ENCODE data around the gene SBF1.
"Not testable (repeated sequence)": the region's sequence is repeated elsewhere in the genome, so short reads cannot be mapped to it uniquely, and the experiment has no call there.

SBF1 gene

GRCh38 chr22:50425179-50425916, 49.5 kb downstream of the SBF1 start:
- no peak for DNase-seq (ENCODE audit: low spot score)

- DNase-seq (ENCODE audit: low spot score) = no peak
Measured at GRCh38 chr22:50423956-50424355, 50.9 kb downstream of the SBF1 start.

- no peak for DNase-seq (ENCODE audit: low spot score)
Measured at GRCh38 chr22:50422961-50423815, 51.6 kb downstream of the SBF1 start.

- no peak for DNase-seq (ENCODE audit: low spot score)
Measured at GRCh38 chr22:50422046-50422445, 52.8 kb downstream of the SBF1 start.

GRCh38 chr22:50420581-50420980, 54.3 kb downstream of the SBF1 start:
- DNase-seq (ENCODE audit: low spot score) = no peak

- no peak for DNase-seq (ENCODE audit: low spot score)
Measured at GRCh38 chr22:50420015-50420414, 54.8 kb downstream of the SBF1 start.

GRCh38 chr22:50419116-50419515, 55.7 kb downstream of the SBF1 start:
- no peak for DNase-seq (ENCODE audit: low spot score)

GRCh38 chr22:50418624-50419023, 56.2 kb downstream of the SBF1 start:
- DNase-seq (ENCODE audit: low spot score) = no peak

- DNase-seq (ENCODE audit: low spot score) = no peak
Measured at GRCh38 chr22:50417411-50418210, 57.2 kb downstream of the SBF1 start.

- no peak for DNase-seq (ENCODE audit: low spot score)
Measured at GRCh38 chr22:50416996-50417395, 57.8 kb downstream of the SBF1 start.

GRCh38 chr22:50415426-50415825, 59.4 kb downstream of the SBF1 start:
- no peak for DNase-seq (ENCODE audit: low spot score)

- no peak for DNase-seq (ENCODE audit: low spot score)
Measured at GRCh38 chr22:50414476-50415248, 60.2 kb downstream of the SBF1 start.

GRCh38 chr22:50408954-50409353, 65.9 kb downstream of the SBF1 start:
- not testable (repeated sequence) for DNase-seq (ENCODE audit: low spot score)

- no peak for DNase-seq (ENCODE audit: low spot score)
Measured at GRCh38 chr22:50408311-50408710, 66.5 kb downstream of the SBF1 start.

GRCh38 chr22:50406416-50407170, 68.2 kb downstream of the SBF1 start:
- no peak for DNase-seq (ENCODE audit: low spot score)

- no peak for DNase-seq (ENCODE audit: low spot score)
Measured at GRCh38 chr22:50403701-50404101, 71.1 kb downstream of the SBF1 start.

- DNase-seq (ENCODE audit: low spot score) = no peak
Measured at GRCh38 chr22:50401907-50402306, 72.9 kb downstream of the SBF1 start.

- DNase-seq (ENCODE audit: low spot score) = no peak
Measured at GRCh38 chr22:50400931-50401330, 73.9 kb downstream of the SBF1 start.

GRCh38 chr22:50400406-50400805, 74.4 kb downstream of the SBF1 start:
- DNase-seq (ENCODE audit: low spot score) = no peak

- DNase-seq (ENCODE audit: low spot score) = peak; percentile 40
Measured at GRCh38 chr22:50399751-50400331, 75.0 kb downstream of the SBF1 start.
